Measurements from ENCODE around the gene MCF2L. TPM values are rescaled to one million over a fixed set of nuclear protein-coding genes. Genes with fewer than 3 reads are reported as not detected.

MCF2L gene
- total and polyA plus RNA-seq, 12 donors, result 29.6 to 99.8 (median 45.3) TPM

DNA sequence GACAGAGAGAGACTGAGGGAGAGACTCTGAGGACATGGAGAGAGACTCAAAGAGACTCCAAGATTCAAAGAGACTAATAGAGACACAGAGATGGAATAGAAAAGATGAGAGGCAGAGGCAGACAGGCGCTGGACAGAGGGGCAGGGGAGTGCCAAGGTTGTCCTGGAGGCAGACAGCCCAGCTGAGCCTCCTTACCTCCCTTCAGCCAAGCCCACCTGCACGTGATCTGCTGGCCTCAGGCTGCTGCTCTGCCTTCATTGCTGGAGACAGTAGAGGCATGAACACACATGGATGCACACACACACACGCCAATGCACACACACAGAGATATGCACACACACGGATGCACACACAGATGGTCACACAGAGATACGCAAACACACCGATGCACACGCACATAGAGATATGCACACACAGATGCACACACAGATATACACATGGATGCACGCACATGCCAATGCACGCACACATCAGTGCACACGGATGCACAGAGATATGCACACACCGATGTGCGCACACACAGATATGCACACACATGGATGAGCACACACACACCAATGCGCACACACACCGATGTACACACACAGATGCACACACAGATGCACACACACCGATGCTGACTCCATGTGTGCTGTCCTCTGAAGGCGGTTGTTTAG is 150.3 kb downstream of the MCF2L start:
- no peak for TF ChIP-seq CTCF (IDR thresholded peaks at IDR 0.05)
- H3K4me1 ChIP-seq, result peaks cover 0 to 16% (median 5%) of the 10 kb centered on the region in 9 donors
- intact Hi-C loops (cut with DNase I), result no loop called here
- ATAC-seq (no peak), DNase-seq (no peak)
- no peak overlapping the region for H3K27ac ChIP-seq
- no peaks in the 10 kb centered on the region for H3K27me3 ChIP-seq
- 84 to 88% methylated on average over 16 of the region's 16 CpGs for WGBS, 2 donors
- H3K4me3 ChIP-seq, result no peak overlapping the region
- no peaks in the 10 kb centered on the region for H3K36me3 ChIP-seq
- no peaks in the 10 kb centered on the region for H3K9me3 ChIP-seq

DNA sequence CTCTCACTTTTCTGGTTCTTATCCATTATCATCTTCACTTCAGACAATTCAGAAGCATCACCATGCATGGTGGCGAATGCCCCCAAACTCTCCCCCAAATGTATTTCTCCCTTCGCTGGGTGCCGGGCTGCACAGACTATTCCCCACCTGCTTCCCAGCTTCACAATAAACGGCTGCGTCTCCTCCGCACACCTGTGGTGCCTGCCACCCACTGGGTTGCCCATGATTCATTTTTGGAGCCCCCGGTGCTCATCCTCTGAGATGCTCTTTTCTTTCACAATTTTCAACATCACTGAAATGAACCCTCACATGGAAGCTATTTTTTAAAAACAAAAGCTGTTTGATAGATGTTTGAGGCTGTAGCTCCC is 150.8 kb downstream of the MCF2L start:
- intact Hi-C loops (cut with DNase I), result no loop called here
- ATAC-seq (no peak), DNase-seq (no peak)
- peaks cover 0 to 16% (median 5%) of the 10 kb centered on the region in 9 donors for H3K4me1 ChIP-seq
- no peak for TF ChIP-seq CTCF (IDR thresholded peaks at IDR 0.05)
- H3K36me3 ChIP-seq, result no peaks in the 10 kb centered on the region
- no peaks in the 10 kb centered on the region for H3K9me3 ChIP-seq
- H3K4me3 ChIP-seq, result no peak overlapping the region
- H3K27ac ChIP-seq, result no peak overlapping the region
- WGBS, 2 donors, result 90 to 91% methylated on average over 7 of the region's 7 CpGs
- H3K27me3 ChIP-seq, result no peaks in the 10 kb centered on the region

DNA sequence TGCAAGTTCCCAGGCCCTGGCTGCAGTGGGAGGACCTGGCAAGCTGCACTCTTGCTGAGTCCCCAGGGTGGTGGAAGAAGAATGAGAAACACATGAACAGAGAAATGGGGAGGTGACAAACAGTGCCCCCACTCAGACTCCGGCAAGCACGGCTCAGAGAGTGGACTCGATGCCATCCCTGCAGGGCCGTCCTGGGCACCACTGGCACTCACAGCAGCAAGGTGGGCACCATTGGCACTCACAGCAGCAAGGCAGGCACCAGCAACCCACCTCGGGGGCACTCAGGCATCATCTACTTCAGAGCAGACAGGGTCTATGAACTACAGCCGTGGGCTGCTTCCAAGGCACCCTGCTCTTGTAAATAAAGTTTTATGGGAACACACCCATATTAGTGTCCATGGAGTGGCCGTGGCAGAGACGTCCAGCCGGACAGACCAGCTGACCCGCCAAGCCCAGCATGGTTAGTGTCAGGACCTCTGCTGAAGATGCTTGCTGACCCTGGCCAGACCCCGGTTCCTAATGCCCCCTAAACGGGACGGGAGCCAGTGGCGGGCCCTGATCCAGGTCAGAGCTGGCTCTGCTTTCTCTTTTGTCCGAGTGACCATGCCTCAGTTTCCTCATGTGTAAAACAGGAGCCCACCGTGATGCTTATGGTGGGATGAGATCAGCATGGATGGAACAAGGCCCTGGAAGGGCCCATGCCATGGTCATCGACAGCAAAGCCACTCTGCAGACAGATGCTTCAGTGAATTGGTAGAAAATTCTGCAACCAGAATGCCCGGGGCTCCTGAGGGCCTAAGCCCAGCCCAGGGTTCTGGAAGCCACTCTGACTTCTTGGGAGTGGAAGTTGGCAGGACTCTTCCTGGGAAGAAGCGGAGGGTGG is 151.5 kb downstream of the MCF2L start:
- Histone ChIP-seq H3K9me3 (no peaks in the 10 kb centered on the region), H3K4me3 (no peak overlapping the region), H3K27ac (no peak overlapping the region), H3K36me3 (no peaks in the 10 kb centered on the region), H3K4me1 (peaks cover 0 to 16% (median 5%) of the 10 kb centered on the region in 9 donors), H3K27me3 (no peaks in the 10 kb centered on the region)
- 85% methylated on average over 19 of the region's 19 CpGs for WGBS, 2 donors
- DNase-seq (no peak), ATAC-seq (no peak)
- TF ChIP-seq CTCF (IDR thresholded peaks at IDR 0.05), result no peak
- intact Hi-C loops (cut with DNase I), result no loop called here

GRCh38 chr13:113121183-113121927 is 152.3 kb downstream of the MCF2L start:
- no peak for TF ChIP-seq CTCF (IDR thresholded peaks at IDR 0.05)
- no peak overlapping the region for H3K27ac ChIP-seq
- WGBS, 2 donors, result 91 to 95% methylated on average over 24 of the region's 24 CpGs
- intact Hi-C loops (cut with DNase I), result no loop called here
- ATAC-seq, result no peak
- no peaks in the 10 kb centered on the region for H3K27me3 ChIP-seq
- H3K9me3 ChIP-seq, result no peaks in the 10 kb centered on the region
- H3K4me3 ChIP-seq, result no peak overlapping the region
- H3K4me1 ChIP-seq, result peaks cover 0 to 16% (median 5%) of the 10 kb centered on the region in 9 donors
- H3K36me3 ChIP-seq, result no peaks in the 10 kb centered on the region
- DNase-seq, result no peak
